IMR-90 (cell line): ENCODE data around the gene PLCL1. TPM values are rescaled to one million over a fixed set of nuclear protein-coding genes. Genes with fewer than 3 reads are reported as not detected.

Source experiments
- ATAC-seq: fragments of 200-7000 bp; cut with Tn5 transposase; 2 replicates; pipeline ENCODE4 v1.9.1; 2020; ENCODE audit warnings: low read depth, mild to moderate bottlenecking, moderate library complexity
- BruUV-seq: library from RNA; stranded (reverse); fragments of 400-500 nt; replicated peaks from 2 replicates; lab custom pipeline; 2021; lab: Mats Ljungman, UMichigan
- CTCF ChIA-PET: fragments of 300-600 bp; formaldehyde crosslinking; extraction: SDS; loops from one replicate; lab custom pipeline; 2021; ENCODE audit warnings: antibody characterized with exemption; lab: Yijun Ruan, JAX
- POLR2A ChIA-PET: fragments of 300-600 bp; sonication (Branson Sonifier 250); formaldehyde crosslinking; loops from one replicate; lab custom pipeline; 2022; ENCODE audit warnings: antibody characterized with exemption; ENCODE audit not compliant: unreplicated experiment; lab: Charles Lee
- DNase-seq: peaks from one replicate; pipeline ENCODE4 v3.0.0; 2013
- H2AFZ ChIP-seq: replicated peaks from 2 replicates; pipeline ENCODE3; 2013; ENCODE audit warnings: low read length, mild to moderate bottlenecking; ENCODE audit not compliant: poor library complexity
- H2AK5ac ChIP-seq: 2 replicates; pipeline ENCODE4 v1.6.1; 2013; ENCODE audit warnings: low read depth, low read length, inconsistent platforms
- H2AK9ac ChIP-seq: replicated peaks from 2 replicates; pipeline ENCODE3; 2013; ENCODE audit warnings: mild to moderate bottlenecking, low read depth, low read length, moderate library complexity; ENCODE audit not compliant: poor library complexity
- H2BK120ac ChIP-seq: 2 replicates; pipeline ENCODE4 v1.6.1; 2013; ENCODE audit warnings: low read depth, low read length, inconsistent platforms
- H2BK15ac ChIP-seq: 3 replicates; pipeline ENCODE4 v1.6.1; 2013; ENCODE audit warnings: low read depth, low read length, inconsistent platforms
- H2BK20ac ChIP-seq: 2 replicates; pipeline ENCODE4 v1.6.1; 2013; ENCODE audit warnings: low read depth, mild to moderate bottlenecking, inconsistent platforms, low read length, moderate library complexity
- H2BK5ac ChIP-seq: 2 replicates; pipeline ENCODE4 v1.6.1; 2013; ENCODE audit warnings: mild to moderate bottlenecking, low read depth, low read length, inconsistent platforms; ENCODE audit not compliant: poor library complexity, severe bottlenecking
- H3K14ac ChIP-seq: replicated peaks from 2 replicates; pipeline ENCODE4 v1.6.1; 2013; ENCODE audit warnings: low read depth, low read length, inconsistent platforms
- H3K18ac ChIP-seq: 2 replicates; pipeline ENCODE4 v1.6.1; 2013; ENCODE audit warnings: low read depth, low read length, control low read depth
- H3K23ac ChIP-seq: 2 replicates; pipeline ENCODE4 v1.6.1; 2013; ENCODE audit warnings: low read depth, low read length, inconsistent platforms
- H3K27ac ChIP-seq: 2 replicates; pipeline ENCODE4 v1.5.1; 2013; ENCODE audit warnings: mild to moderate bottlenecking, control low read depth, low read length; ENCODE audit not compliant: insufficient read depth
- H3K27me3 ChIP-seq: 2 replicates; pipeline ENCODE4 v1.6.1; 2013; ENCODE audit warnings: low read length; ENCODE audit not compliant: control insufficient read depth, insufficient read depth
- H3K36me3 ChIP-seq: 2 replicates; pipeline ENCODE4 v1.6.1; 2013; ENCODE audit warnings: low read length, mixed read lengths; ENCODE audit not compliant: control insufficient read depth, insufficient read depth
- H3K4ac ChIP-seq: 2 replicates; pipeline ENCODE4 v1.6.1; 2013; ENCODE audit warnings: low read depth, low read length, inconsistent platforms
- H3K4me1 ChIP-seq: 2 replicates; pipeline ENCODE4 v1.6.1; 2013; ENCODE audit warnings: low read length, mixed read lengths; ENCODE audit not compliant: control insufficient read depth, insufficient read depth
- H3K4me2 ChIP-seq: 2 replicates; pipeline ENCODE4 v1.6.1; 2013; ENCODE audit warnings: low read depth, mild to moderate bottlenecking, control low read depth, low read length, moderate library complexity
- H3K4me3 ChIP-seq: 2 replicates; pipeline ENCODE4 v1.5.1; 2013; ENCODE audit warnings: low read depth, mild to moderate bottlenecking, control low read depth, low read length, moderate library complexity; ENCODE audit not compliant: insufficient read depth
- H3K56ac ChIP-seq: 2 replicates; pipeline ENCODE4 v1.6.1; 2013; ENCODE audit warnings: low read length, inconsistent platforms; ENCODE audit not compliant: insufficient read depth; ENCODE audit errors: extremely low read depth
- H3K79me1 ChIP-seq, 2 experiments: 2 replicates each; pipeline ENCODE4 v1.6.1; 2013; ENCODE audit warnings: low read length in 2 of 2, inconsistent platforms in 1 of 2, low read depth in 1 of 2
- H3K9ac ChIP-seq: 2 replicates; pipeline ENCODE4 v1.6.1; 2013; ENCODE audit warnings: low read depth, low read length, control low read depth
- H3K9me1 ChIP-seq: 2 replicates; pipeline ENCODE4 v1.6.1; 2013; ENCODE audit warnings: low read length, inconsistent platforms; ENCODE audit not compliant: insufficient read depth
- H3K9me3 ChIP-seq: 2 replicates; pipeline ENCODE4 v1.6.1; 2013; ENCODE audit warnings: low read length; ENCODE audit not compliant: control insufficient read depth, insufficient read depth
- H4K20me1 ChIP-seq: 2 replicates; pipeline ENCODE4 v1.6.1; 2013; ENCODE audit warnings: low read length, inconsistent platforms; ENCODE audit not compliant: insufficient read depth
- H4K5ac ChIP-seq: 2 replicates; pipeline ENCODE4 v1.6.1; 2013; ENCODE audit warnings: mild to moderate bottlenecking, low read depth, low read length, control low read depth
- H4K8ac ChIP-seq, 2 experiments: 2 replicates each; pipeline ENCODE4 v1.6.1; 2013; ENCODE audit warnings: low read depth in 2 of 2, low read length in 2 of 2, control low read depth in 1 of 2, inconsistent platforms in 1 of 2
- H4K91ac ChIP-seq: 2 replicates; pipeline ENCODE4 v1.6.1; 2013; ENCODE audit warnings: low read depth, low read length, inconsistent platforms; ENCODE audit not compliant: insufficient read depth
- CTCF ChIP-seq: conservative IDR thresholded peaks from 2 replicates; pipeline ENCODE4 v1.5.1; 2012; ENCODE audit warnings: mild to moderate bottlenecking, low read depth, low read length, improper control_type of control experiment
- ELK1 ChIP-seq: fragments of 150-350 bp; IDR thresholded peaks from 2 replicates; pipeline ENCODE4 v1.6.1; 2016; ENCODE audit warnings: low read depth, mild to moderate bottlenecking, low read length, moderate library complexity, borderline replicate concordance
- FOS ChIP-seq: fragments of 150-350 bp; IDR thresholded peaks from 2 replicates; pipeline ENCODE4 v1.6.1; 2016; ENCODE audit warnings: low read depth, low read length
- NFE2L2 ChIP-seq: fragments of 150-350 bp; IDR thresholded peaks from 2 replicates; pipeline ENCODE4 v1.6.1; 2016; ENCODE audit warnings: low read depth, mild to moderate bottlenecking, low read length
- SMC3 ChIP-seq: fragments of 150-350 bp; IDR thresholded peaks from 2 replicates; pipeline ENCODE4 v1.6.1; 2016; ENCODE audit warnings: low read depth, mild to moderate bottlenecking, antibody characterized with exemption, low read length, moderate library complexity
- WGBS, 2 experiments: methylation state at CpG; one replicate each; pipeline versions ENCODE4 v1.1.5 to v1.1.7; 2013; ENCODE audit warnings: missing lambda C conversion rate in 2 of 2; ENCODE audit not compliant: insufficient read length in 1 of 2; ENCODE audit errors: extremely low coverage in 2 of 2; 5-methylcytosine and 5-hydroxymethylcytosine counted together
- dilution Hi-C: fragments of 300-500 bp; cut with HindIII; formaldehyde crosslinking; loops from one replicate; pipeline ENCODE4 v1.14.3; 2018; ENCODE audit warnings: low sequenced_read_pairs; ENCODE audit not compliant: unreplicated experiment
- in situ Hi-C: fragments of 300-500 bp; cut with MboI; formaldehyde crosslinking; loops from 3 replicates; pipeline ENCODE4 v1.14.3; 2019; ENCODE audit warnings: low sequenced_read_pairs, inconsistent platforms, mixed read lengths
- intact Hi-C: fragments of 100-400 bp; cut with micrococcal nuclease; formaldehyde crosslinking; loops from 2 replicates; pipeline ENCODE4 v1.10.0; 2022
- polyA plus RNA-seq, 3 experiments: library from polyadenylated mRNA; depleted of rRNA; stranded (reverse); fragments of >200 nt; gene quantifications; 2 replicates each; pipeline ENCODE4 v1.2.3, GENCODE V29; 2012; ENCODE audit warnings: low replicate concordance in 1 of 3
- total RNA-seq: library from RNA; depleted of rRNA; stranded (reverse); fragments of >200 nt; gene quantifications from 2 replicates; pipeline ENCODE4 v1.2.3, GENCODE V29; 2012
- TF ChIP-seq, protein P1 (sequence below): fragments of 150-350 bp; IDR thresholded peaks from 2 replicates; pipeline ENCODE4 v1.6.1; 2017; ENCODE audit warnings: mild to moderate bottlenecking, antibody characterized with exemption, low read length, low read depth

The PLCL1 gene
- total and polyA plus RNA-seq, 2 of the 4 experiments (the other 2 are of a cell fraction): 0.14 to 0.18 TPM

GRCh38 chr2:197890168-197890567, 85.8 kb downstream of the PLCL1 start:
- H4K20me1 ChIP-seq: no peaks in the 10 kb centered on the region
- H3K27me3 ChIP-seq: no peaks in the 10 kb centered on the region
- peaks cover 2% of the 10 kb centered on the region for H3K4me1 ChIP-seq
- no peaks in the 10 kb centered on the region for H3K9me3 ChIP-seq
- H3K27ac ChIP-seq: no peak overlapping the region
- ATAC-seq (no peak), DNase-seq (no peak)
- H2AFZ ChIP-seq: no peak overlapping the region
- no peak overlapping the region for H4K5ac ChIP-seq
- no peaks in the 10 kb centered on the region; the same call in 1 of the 2 replicates for H3K9me1 ChIP-seq
- in situ Hi-C loops (no loop called here), dilution Hi-C loops (no loop called here), intact Hi-C loops (no loop called here)
- H3K56ac ChIP-seq: no peak overlapping the region
- BruUV-seq: no TSS peak
- H3K4ac ChIP-seq: no peak overlapping the region
- no peak overlapping the region for H2BK120ac ChIP-seq
- no peaks in the 10 kb centered on the region for H3K79me1 ChIP-seq
- no peak overlapping the region for H2AK9ac ChIP-seq
- H2BK5ac ChIP-seq: no peak overlapping the region
- H2BK20ac ChIP-seq: no peak overlapping the region
- no peak overlapping the region for H4K8ac ChIP-seq
- H3K23ac ChIP-seq: no peak overlapping the region
- H2AK5ac ChIP-seq: no peak overlapping the region
- no peak overlapping the region for H3K9ac ChIP-seq
- TF ChIP-seq FOS (no peak), SMC3 (no peak), NFE2L2 (no peak), ELK1 (no peak), CTCF (no peak)
- TF ChIP-seq, protein P1, sequence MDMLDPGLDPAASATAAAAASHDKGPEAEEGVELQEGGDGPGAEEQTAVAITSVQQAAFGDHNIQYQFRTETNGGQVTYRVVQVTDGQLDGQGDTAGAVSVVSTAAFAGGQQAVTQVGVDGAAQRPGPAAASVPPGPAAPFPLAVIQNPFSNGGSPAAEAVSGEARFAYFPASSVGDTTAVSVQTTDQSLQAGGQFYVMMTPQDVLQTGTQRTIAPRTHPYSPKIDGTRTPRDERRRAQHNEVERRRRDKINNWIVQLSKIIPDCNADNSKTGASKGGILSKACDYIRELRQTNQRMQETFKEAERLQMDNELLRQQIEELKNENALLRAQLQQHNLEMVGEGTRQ: no peak
- H3K36me3 ChIP-seq: no peaks in the 10 kb centered on the region
- H3K14ac ChIP-seq: no peak overlapping the region
- H3K4me3 ChIP-seq: no peak overlapping the region
- H2BK15ac ChIP-seq: no peak overlapping the region
- H4K91ac ChIP-seq: no peak overlapping the region
- no peak overlapping the region for H3K4me2 ChIP-seq
- ChIA-PET POLR2A (no interaction called here), CTCF (no interaction called here)
- no peak overlapping the region for H3K18ac ChIP-seq
- WGBS, 2 experiments: no CpG with 5 or more reads among the region's 1 CpG
